Left colon (tissue), 2 donors: ENCODE data around the gene DYNLT1. TPM values are rescaled to one million over a fixed set of nuclear protein-coding genes. Genes with fewer than 3 reads are reported as not detected.
"Not testable (repeated sequence)": the region's sequence is repeated elsewhere in the genome, so short reads cannot be mapped to it uniquely, and the experiment has no call there.

Source experiments
- ATAC-seq: fragments of 200-7000 bp; cut with Tn5 transposase; one replicate; pipeline ENCODE4 v1.9.1; 2020; ENCODE audit warnings: mild to moderate bottlenecking, moderate library complexity
- DNase-seq, 2 donors: peaks; one replicate each; pipeline ENCODE4 v3.0.0-alpha.2; 2020
- intact Hi-C, 2 donors: fragments of 100-400 bp; cut with DNase I in 1 of 2; cut with micrococcal nuclease in 1 of 2; formaldehyde crosslinking; loops; one replicate each; pipeline versions ENCODE4 v1.11.2 to v1.14.0; 2022; cut with DNase I, micrococcal nuclease
- long read RNA-seq: library from polyadenylated mRNA; unstranded; transcript quantifications from one replicate; pipeline ENCODE4 v2.0.0, GENCODE V29; 2021
- total RNA-seq, 2 donors: library from RNA; stranded (reverse); fragmentation: NEBNext Ultra II Directional; extraction: Animal tissue kit (Norgen Biotek cat#: 25700); gene quantifications; one replicate each; pipeline ENCODE4 v1.2.1, GENCODE V29; 2021
- donor health status: DM: no; HTN: no; CAD: no.
- donor health status: DM: yes; HTN: yes; CAD: no.

The DYNLT1 gene
- total RNA-seq: 100 to 1,000 TPM; 142 to 178 TPM
- long read RNA-seq, transcript DYNLT1-203 (5 exons, 726 nt): major isoform, 62 of 68 reads
- long read RNA-seq, partial matches to known transcripts: 0 of 68 reads
- long read RNA-seq, other reads (novel, unspliced or antisense): 6 of 68 reads

DNA sequence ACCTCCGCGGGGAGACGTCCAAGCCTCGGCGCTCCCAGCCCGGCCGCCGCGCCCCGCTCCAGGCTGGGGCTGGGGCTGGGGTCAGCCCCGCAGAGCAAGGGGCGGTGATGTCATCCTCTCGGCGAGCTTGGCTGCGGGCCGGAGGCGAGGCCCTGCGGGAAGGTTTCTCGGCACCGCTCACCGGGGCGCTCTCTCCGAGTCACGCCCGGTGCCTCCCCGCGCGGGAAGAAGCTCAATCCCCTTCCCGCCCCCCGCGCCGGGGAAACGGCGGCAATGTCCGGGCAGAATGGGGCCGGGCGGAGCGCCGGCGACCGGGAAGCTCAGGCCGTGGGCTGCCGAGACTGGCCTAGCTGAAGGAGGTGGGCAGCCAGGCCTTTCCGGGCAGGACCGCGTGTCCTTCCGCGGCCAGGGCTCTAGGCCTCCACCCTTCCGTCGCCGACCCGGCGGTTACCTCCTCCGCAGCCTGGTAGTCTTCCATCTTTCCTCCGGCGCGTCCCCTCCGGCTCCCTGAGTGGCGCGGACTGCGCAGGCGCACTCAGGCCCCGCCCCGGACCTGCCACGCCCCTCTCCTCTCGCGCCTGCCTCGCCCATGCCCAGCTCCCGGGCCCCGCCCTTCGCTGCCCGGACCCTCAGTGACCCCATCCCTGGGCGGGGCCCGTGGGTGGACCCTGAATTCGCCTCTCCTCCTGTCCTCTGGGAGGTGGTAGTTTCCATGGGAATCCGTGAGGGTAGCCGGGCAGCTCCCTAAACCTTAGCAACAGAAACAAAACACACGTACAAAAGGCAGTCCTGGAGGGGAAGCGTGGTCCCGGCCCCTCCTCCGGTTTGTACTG lies at the start of gene DYNLT1:
Gene DYNLT1, minus strand, starts transcription at position 513 of the 833 bp plus-strand sequence. Its CDS starts 35 bp downstream, at position 478.
- intact Hi-C loops: no loop called here
- DNase-seq (peak; percentile 92 to 94), ATAC-seq (peak; percentile 94)

DNA sequence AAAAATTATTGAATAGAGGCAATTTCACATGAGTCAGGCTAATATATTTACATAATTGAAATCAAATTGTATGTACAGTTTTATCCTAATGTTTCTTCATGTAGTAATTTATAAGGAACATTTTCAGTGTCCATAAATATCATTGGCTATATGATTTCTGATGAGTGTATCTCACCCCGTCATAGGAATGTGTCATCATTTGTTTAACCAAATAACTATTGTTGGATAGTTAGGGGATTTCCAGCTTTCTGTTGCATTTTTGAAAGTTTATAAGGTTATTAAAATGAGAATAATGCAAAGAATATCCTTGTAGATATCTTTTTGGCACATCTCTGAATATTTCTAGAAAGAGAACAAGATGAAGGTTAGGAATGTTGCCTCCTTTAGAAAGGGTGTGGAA lies 44.3 kb upstream of the DYNLT1 start:
- ATAC-seq (no peak), DNase-seq (no peak)
- intact Hi-C loops: no loop called here

DNA sequence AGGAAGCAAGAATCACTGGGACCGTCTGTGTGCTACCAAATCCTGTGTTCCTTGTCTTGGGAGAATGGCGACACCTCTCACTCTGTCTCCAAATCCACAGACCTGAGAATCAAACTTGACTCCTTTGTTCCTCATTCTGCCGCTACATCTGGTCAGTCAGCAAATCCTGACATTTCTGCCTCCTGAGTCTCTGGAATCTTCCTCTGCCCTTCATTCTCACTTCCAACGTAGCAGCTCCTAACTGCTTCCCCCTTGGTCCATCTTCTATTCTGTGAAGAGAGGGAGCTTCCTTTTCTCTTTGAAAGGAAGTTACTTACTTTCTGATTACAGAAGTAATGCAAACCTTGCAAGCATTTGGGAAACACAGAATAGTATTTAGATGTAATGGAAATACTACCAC lies 43.0 kb upstream of the DYNLT1 start:
- intact Hi-C loops: no loop called here
- no peak for ATAC-seq
- DNase-seq: no peak

DNA sequence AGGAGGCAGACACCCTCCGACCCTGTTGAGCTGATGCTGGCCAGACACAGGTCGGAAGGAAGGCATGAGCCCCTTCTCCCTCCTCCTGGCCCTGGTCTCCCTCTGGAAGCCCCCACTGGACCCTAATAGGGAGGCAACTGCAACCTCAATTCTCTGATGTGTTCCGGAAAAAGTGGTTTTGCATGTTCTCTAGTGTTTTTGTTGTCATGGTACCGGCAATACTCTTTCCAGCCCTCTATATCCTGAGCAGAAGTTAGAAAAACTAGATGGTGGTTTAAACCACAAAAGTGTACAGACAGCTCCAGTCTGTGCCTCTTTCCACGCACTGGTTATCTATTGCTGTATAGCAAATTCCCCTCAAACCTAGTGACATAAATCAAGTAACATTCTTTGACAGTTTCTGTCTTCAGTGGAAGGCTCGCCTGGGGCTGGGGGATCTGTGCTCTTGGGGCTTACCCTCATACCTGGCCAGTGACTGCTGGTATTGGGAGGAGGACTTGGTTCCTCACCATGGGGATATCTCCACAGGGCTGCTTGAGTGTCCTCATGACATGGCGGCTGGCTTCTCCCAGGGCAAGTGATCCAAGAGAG lies 42.3 kb upstream of the DYNLT1 start:
- ATAC-seq (peak; percentile 13), DNase-seq (peak in 1 of 2 donors; percentile 18)
- intact Hi-C loops: no loop called here

DNA sequence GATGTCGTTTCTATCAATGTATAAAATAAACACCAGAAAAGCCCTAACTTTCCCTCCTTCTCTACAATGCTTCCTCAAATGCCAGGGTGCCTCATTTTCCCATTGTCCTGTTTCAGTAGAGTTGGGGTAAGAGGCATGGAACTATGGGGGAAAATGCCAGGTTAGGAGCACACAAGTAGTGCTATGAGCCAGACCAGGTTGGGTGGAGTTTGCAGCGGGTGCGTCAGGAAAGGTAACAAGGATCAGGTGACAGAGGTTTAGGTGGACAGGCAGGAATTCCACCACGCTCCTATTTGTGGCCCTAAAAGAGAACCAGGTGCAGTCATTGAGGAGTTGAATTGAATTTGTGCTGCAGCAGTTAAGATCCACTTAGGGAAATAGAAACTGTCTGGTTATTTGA lies 41.8 kb upstream of the DYNLT1 start:
- ATAC-seq: peak; percentile 45
- no peak for DNase-seq
- intact Hi-C loops: no loop called here

DNA sequence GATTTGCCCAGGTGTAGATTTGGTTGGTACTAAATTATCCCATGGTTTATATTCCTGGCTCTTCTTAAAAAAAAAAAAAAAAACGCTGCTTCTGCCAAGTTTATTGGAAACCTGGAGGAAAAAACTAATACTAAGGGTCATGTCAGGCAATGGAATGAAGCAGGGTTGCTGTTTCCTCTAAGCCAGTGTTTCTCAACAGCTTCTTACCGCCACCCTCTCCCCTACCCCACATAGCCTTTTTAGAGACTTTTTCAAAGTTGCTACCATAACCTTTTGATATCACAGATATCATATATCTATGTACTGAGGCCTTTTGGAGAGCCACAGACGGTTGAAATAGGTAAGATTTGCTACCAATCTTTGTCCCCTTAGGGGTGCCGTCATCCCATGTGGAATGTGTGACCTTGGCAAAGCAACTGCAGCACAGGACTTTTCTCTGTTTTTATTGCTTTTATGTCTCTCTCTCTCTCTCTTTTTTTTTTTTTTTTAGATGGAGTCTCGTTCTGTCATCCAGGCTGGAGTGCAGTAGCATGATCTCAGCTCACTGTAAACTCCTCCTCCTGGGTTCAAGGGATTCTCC lies 40.3 kb upstream of the DYNLT1 start:
- intact Hi-C loops: no loop called here
- peak; percentile 34 for ATAC-seq

DNA sequence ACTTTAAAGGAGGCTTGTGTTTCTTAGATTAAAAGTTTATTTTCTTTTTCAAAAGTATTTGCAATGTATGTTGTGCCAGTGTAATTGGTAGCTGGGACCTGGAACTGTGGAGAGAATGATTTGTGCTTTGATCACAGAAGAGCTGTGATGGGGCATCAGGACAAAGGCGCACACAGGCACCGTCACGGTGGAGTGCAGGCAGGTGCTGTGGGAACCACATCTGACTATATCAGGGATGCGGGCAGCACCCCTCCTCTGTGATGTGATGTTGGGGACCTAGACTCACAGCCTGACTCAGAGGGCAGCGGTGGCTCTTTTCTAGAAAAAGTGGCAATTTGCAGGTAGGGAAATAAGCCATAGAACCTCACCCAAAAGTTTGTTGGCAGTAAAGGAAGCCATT lies 39.8 kb upstream of the DYNLT1 start:
- intact Hi-C loops: no loop called here
- ATAC-seq: no peak
- no peak for DNase-seq

More for the DNA sequence above, 40.3 kb upstream of the DYNLT1 start:
- no peak for DNase-seq

DNA sequence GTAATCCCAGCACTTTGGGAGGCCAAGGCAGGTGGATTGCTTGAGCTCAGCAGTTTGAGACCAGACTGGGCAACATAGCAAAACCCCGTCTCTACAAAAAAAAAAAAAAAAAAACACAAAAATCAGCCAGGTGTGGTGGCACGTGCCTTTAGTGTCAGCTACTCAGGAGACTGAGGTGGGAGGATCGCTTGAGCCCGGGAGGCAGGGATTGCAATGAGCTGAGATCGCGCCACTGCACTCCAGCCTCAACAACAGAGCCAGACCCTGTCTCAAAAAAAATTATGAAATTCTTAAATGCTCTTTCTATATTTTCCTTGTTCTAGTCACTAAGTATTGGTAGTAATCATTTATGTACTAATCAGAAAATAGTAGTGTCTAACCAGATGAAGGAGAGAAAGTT lies 35.9 kb upstream of the DYNLT1 start:
- intact Hi-C loops: no loop called here
- no peak for DNase-seq

DNA sequence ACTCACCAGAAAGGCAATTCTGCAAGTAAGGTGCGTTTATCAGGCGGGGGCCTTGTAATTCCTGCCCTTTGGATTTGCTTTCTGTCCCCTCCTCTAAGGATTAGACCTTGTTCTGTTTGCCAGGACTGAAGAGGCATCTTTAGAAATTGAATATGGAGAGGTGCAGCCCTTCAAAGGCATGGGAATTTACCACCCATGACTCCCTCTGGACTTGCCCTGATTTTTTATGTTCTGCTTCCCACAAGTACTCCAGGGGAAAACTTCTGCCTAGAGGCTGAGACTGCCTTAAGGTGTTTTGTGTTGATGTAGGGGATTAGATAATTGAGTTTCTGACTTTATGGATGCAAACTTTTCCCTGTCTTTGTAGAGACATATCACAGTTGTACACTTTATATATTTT lies 35.5 kb upstream of the DYNLT1 start:
- ATAC-seq (no peak), DNase-seq (no peak)
- intact Hi-C loops: no loop called here

More for the DNA sequence above, 35.9 kb upstream of the DYNLT1 start:
- ATAC-seq: no peak

DNA sequence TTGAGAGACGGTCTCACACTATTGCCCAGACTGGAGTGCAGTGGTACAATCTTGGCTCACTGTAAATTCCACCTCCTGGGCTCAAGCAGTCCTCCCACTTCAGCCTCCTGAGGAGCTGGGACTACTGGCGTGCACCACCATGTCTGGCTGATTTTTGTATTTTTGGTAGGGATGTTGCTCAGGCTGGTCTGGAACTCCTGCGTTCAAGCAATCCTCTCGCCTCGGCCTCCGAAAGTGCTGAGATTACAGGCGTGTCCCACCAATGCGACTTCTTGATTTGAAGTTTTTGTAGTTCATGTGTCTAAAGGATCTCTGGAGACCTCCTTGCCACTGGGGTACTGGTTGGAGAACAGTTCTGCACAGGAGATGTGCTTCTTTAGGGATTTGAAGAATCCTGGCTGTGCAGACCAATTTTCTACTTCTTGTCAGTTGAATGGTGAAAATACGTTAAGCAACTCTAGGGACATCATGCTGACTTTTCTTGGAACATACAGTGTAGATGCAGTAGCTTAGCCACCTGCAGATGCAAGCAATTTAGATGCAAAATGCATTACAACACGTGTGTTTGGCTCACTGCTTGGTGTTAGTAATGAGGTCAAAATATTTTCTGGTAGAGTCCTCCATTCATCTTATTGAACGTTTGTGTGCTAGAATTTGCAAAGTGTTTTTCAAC lies 33.5 kb upstream of the DYNLT1 start:
- DNase-seq (no peak), ATAC-seq (no peak)
- intact Hi-C loops: no loop called here

DNA sequence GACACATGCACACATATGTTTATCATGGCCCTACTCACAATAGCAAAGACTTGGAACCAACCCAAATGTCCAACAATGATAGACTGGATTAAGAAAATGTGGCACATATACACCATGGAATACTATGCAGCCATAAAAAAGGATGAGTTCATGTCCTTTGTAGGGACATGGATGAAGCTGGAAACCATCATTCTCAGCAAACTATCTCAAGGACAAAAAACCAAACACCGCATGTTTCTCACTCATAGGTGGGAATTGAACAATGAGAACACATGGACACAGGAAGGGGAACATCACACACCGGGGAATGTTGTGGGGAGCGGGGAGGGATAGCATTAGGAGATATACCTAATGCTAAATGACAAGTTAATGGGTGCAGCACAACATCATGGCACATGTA lies 32.6 kb upstream of the DYNLT1 start:
- intact Hi-C loops, ATAC-seq, DNase-seq: not testable (repeated sequence)

DNA sequence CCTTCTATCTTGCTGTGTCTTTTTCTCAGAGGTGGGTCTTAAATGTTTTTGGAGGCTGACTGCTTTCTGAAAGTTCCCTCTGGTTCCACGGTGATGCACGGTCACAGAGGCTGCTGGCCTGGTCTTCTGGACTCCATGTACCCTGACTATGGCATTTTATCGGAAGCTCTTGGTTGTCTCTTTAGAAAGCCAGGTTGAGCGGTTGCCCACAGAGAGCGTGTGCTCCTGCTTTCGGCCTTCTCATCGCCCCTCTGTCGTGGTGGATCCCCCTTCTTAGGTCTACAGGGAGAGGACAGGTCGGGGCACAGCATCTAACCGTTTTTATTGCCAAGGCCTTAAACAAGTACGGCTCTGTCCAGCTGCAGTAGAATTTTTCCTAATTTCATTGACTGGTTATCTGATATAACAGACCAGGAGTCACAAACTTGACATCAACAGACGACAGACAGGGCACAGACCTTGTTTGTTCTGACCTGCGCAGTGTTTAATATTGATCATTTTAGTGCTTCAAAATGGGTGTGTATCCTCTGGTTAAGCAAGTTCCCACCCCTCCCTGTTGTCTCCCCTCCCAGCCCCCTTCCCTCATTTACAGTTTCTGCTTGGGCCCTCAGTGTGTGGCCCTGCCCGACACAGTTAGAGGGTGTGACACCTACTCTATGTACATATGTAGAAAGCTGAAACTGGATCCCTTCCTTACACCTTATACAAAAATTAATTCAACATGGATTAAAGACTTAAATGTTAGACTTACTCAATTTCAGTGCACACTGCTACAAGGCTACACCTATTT lies 30.0 kb upstream of the DYNLT1 start:
- DNase-seq (no peak), ATAC-seq (peak; percentile 28)
- intact Hi-C loops: no loop called here

DNA sequence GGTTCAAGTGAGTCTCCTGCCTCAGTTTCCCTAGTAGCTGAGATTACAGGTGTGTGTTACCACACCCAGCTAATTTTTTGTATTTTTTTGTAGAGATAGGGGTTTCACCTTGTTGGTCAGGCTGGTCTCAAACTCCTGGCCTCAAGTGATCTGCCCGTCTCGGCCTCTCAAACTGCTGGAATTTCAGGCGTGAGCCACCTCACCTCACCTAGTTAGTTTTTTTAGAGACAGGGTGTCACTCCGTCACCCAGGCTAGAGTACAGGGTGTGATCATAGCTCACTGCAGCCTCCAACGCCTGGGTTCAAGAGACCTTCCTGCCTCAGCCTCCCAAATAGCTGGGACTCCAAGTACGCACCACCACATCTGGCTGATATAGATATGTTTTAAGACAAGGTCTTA lies 28.2 kb upstream of the DYNLT1 start:
- no peak for DNase-seq
- intact Hi-C loops: no loop called here
- ATAC-seq: no peak

DNA sequence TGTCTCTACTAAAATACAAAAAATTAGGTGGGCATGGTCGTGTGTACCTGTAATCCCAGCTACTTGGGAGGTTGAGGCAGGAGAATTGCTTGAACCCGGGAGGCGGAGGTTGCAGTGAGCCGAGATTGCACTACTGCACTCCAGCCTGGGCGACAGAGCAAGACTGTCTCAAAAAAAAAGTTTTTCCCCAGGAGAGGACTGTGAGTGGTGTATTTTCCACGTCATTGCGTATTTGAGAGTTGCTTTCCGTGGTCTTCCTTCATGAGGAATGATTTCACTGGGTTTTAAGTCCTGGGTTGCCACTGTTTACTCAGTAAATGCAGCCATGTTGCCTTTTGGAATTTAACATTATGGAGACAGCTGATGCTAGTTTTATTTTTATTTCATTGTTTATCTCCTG lies 27.6 kb upstream of the DYNLT1 start:
- ATAC-seq, intact Hi-C loops, DNase-seq: not testable (repeated sequence)

DNA sequence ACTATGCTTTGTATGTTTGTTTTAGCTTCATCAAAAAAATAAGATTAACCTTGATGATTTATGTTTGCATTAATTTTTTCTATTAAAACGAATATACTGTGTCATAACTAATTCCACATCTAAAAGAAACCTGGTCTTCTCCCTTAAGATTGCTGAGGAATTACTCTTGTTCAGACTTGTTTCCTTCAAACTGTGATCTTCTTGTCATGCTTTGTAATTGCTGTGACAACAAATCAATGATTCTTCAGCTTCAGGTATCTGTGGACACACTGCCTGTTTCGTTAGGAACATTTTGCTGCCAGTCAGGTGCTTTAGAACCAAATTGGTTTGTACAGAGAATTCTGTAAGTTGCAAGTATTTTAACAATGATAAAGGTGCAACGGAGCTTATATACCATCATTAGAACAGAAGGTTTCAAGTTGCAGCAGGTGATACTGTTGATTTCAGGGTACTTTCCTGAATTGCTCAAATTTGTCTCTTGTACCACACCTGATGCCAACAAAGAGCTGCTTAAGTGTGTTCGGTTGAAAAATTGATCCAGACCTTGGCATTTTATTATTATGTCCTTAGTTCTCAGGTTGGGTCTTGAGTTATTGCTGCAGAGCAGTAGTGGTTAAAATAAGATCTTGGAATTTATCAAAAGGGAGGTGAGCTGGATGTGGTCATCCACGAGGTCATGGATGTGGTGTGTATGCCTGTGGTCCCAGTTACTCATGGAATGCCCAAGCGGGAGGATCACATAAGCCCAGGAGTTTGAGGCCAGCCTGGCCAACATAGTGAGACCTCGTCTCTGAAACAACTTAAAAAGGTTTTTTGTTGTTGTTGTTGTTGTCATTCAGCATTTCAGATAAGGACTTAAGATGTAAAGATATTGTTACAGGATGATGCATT lies 24.8 kb upstream of the DYNLT1 start:
- intact Hi-C loops: no loop called here
- no peak for ATAC-seq
- DNase-seq: no peak

DNA sequence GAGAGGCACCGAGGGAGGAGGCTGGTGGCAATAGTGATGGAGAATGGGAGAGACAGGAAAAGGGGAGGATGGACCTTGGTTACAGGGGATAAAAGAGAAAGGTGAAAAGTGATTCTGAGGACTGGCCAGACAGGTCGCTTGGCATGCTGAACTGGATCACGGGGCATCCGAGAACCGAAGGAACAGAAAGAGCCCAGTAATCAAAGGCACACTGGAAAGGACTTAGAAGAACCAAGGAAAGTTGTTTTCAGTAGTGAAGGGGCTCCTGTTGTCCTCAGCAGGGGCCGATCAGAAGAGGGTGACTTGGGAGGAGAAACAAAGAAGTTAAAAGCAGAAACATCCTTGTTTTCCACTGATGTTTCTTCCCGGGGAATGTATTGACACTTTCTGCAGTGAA lies 24.2 kb upstream of the DYNLT1 start:
- intact Hi-C loops: no loop called here
- ATAC-seq (no peak), DNase-seq (no peak)

DNA sequence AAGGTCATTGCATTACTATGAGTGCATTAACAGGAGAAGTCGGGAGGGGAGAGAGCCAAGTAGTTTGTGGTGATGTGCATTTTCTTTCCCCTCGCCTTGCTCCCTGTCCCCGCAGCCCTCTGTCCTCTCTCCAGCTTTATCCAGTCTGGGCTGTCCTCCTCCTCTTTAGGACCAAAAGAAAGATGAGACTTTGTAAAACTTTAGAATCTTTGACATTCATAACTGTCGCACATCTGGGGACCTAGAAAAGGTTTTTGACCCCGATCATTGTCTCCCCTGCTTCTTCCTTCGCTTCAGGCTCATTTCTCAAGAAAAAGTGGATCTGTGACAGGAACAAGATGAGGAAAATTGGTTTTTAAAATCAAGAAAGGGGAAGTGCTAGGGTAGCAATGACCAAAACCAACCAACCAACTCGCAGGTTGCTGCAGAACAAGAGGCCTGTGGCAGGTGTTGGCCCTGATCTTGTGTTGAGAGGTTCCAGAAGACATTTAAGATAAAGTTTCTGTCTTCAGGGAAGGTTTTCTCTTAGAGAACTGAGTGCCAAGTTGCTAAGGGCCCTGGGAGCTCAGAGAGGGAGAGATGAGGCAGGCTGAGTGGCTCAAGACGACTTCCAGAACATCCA lies 22.9 kb upstream of the DYNLT1 start:
- ATAC-seq (no peak), DNase-seq (peak in 1 of 2 donors; percentile 15)
- intact Hi-C loops: no loop called here
